ENCODE results near the gene CHRNA4.

GRCh38 chr20:63346131-63347080, 14.7 kb downstream of the CHRNA4 start:
- TF ChIP-seq, protein P1, sequence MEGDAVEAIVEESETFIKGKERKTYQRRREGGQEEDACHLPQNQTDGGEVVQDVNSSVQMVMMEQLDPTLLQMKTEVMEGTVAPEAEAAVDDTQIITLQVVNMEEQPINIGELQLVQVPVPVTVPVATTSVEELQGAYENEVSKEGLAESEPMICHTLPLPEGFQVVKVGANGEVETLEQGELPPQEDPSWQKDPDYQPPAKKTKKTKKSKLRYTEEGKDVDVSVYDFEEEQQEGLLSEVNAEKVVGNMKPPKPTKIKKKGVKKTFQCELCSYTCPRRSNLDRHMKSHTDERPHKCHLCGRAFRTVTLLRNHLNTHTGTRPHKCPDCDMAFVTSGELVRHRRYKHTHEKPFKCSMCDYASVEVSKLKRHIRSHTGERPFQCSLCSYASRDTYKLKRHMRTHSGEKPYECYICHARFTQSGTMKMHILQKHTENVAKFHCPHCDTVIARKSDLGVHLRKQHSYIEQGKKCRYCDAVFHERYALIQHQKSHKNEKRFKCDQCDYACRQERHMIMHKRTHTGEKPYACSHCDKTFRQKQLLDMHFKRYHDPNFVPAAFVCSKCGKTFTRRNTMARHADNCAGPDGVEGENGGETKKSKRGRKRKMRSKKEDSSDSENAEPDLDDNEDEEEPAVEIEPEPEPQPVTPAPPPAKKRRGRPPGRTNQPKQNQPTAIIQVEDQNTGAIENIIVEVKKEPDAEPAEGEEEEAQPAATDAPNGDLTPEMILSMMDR (IDR thresholded peaks at IDR 0.05) = no peak
- TF ChIP-seq SIN3A (IDR thresholded peaks at IDR 0.05; ENCODE audit: borderline replicate concordance, insufficient read depth, low read depth, low read length) (no peak), TCF7L2 (IDR thresholded peaks at IDR 0.05; ENCODE audit: low read depth, low read length) (no peak), REST (IDR thresholded peaks at IDR 0.05; ENCODE audit: insufficient read depth in 1 of 2, low read depth in 2 of 2, low read length in 1 of 2) (no peak), POLR2AphosphoS5 (IDR thresholded peaks at IDR 0.05; ENCODE audit: low read depth, low read length) (no peak)
